A673 (cell line): ENCODE results near the gene ERICH6. TPM values are rescaled to one million over a fixed set of nuclear protein-coding genes. Genes with fewer than 3 reads are reported as not detected.

Source experiments
- BruUV-seq: library from RNA; stranded (reverse); fragments of 400-500 nt; replicated peaks from 2 replicates; lab custom pipeline; 2021; lab: Mats Ljungman, UMichigan
- CTCF ChIA-PET: fragments of 300-600 bp; sonication (Branson Sonifier 250); formaldehyde crosslinking; loops from one replicate; lab custom pipeline; 2022; ENCODE audit warnings: antibody characterized with exemption; lab: Charles Lee
- POLR2A ChIA-PET: fragments of 300-600 bp; sonication (Branson Sonifier 250); formaldehyde crosslinking; loops from one replicate; lab custom pipeline; 2022; ENCODE audit warnings: antibody characterized with exemption; ENCODE audit not compliant: low non-redundant PET; lab: Charles Lee
- DNase-seq: peaks from one replicate; pipeline ENCODE4 v3.0.0-alpha.2; 2015; ENCODE audit warnings: low spot score
- H3K27ac ChIP-seq: fragments of 200-600 bp; sonication (generic); 2 replicates; pipeline ENCODE4 v1.5.1; 2016; ENCODE audit warnings: mixed run types, low read depth, mild to moderate bottlenecking, mixed read lengths, antibody characterized with exemption, low read length; ENCODE audit not compliant: poor library complexity, severe bottlenecking
- H3K27me3 ChIP-seq: fragments of 200-600 bp; sonication (generic); replicated peaks from 2 replicates; pipeline ENCODE4 v1.6.1; 2017; ENCODE audit warnings: mixed run types, low read depth, mild to moderate bottlenecking, mixed read lengths, antibody characterized with exemption, low read length; ENCODE audit not compliant: insufficient read depth, poor library complexity
- H3K36me3 ChIP-seq: fragments of 200-600 bp; sonication (generic); 2 replicates; pipeline ENCODE4 v1.6.1; 2016; ENCODE audit warnings: mixed run types, mild to moderate bottlenecking, mixed read lengths, antibody characterized with exemption, low read length; ENCODE audit not compliant: insufficient read depth, poor library complexity, severe bottlenecking
- H3K4me1 ChIP-seq: fragments of 200-600 bp; sonication (generic); 2 replicates; pipeline ENCODE4 v1.6.1; 2017; ENCODE audit warnings: mixed run types, mild to moderate bottlenecking, mixed read lengths, antibody characterized with exemption, low read length; ENCODE audit not compliant: insufficient read depth, poor library complexity, severe bottlenecking
- H3K4me3 ChIP-seq: fragments of 200-600 bp; sonication (generic); 2 replicates; pipeline ENCODE4 v1.5.1; 2016; ENCODE audit warnings: low read depth, mixed run types, mild to moderate bottlenecking, mixed read lengths, low read length; ENCODE audit not compliant: poor library complexity, severe bottlenecking
- H3K9me3 ChIP-seq: fragments of 200-600 bp; sonication (generic); 2 replicates; pipeline ENCODE4 v1.6.1; 2016; ENCODE audit warnings: mixed run types, low read depth, mild to moderate bottlenecking, mixed read lengths, antibody characterized with exemption, low read length; ENCODE audit not compliant: poor library complexity, severe bottlenecking
- EZH2 ChIP-seq: fragments of 200-600 bp; sonication (generic); IDR thresholded peaks from 2 replicates; pipeline ENCODE4 v1.6.1; 2017; ENCODE audit warnings: borderline replicate concordance, low read depth, mild to moderate bottlenecking, mixed read lengths, antibody characterized with exemption, low read length; ENCODE audit not compliant: poor library complexity, severe bottlenecking
- intact Hi-C: fragments of 100-400 bp; cut with micrococcal nuclease; formaldehyde crosslinking; loops from one replicate; pipeline ENCODE4 v1.10.0; 2022; ENCODE audit not compliant: unreplicated experiment
- total RNA-seq: library from RNA; stranded (reverse); gene quantifications from 2 replicates; pipeline ENCODE4 v1.2.3, GENCODE V29; 2021
- TF ChIP-seq, protein P1 (sequence below): fragments of 300-800, 200-600 bp; sonication (generic); conservative IDR thresholded peaks from 2 replicates; pipeline ENCODE4 v1.5.1; 2017; ENCODE audit warnings: low read depth, mild to moderate bottlenecking, antibody characterized with exemption, low read length, moderate library complexity, mixed read lengths

The ERICH6 gene
- total RNA-seq, 1 experiment from 2014 or later, result 0.32 TPM

DNA sequence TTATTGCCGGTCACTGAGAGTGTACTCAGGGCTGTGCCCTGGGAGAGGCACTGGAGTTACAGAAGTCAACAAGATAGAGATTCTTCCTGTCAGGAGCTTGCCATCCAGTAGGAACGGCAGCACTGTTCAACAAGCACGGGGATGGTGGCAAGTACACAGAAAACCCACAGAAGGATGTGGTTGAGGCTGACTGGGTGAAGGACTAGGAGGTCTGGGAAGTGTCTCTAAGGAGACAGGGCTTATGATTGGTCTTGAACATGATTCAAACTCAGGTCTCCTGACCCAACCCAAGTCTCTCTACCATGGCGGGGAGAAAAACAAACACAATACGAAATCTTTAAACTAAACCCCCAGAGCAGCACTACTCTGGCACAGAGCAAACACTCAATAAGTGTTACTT, 37.6 kb downstream of the ERICH6 start:
- no peak overlapping the region for H3K4me3 ChIP-seq
- peaks cover 11% of the 10 kb centered on the region for H3K27me3 ChIP-seq
- no peak for TF ChIP-seq EZH2
- TF ChIP-seq, protein P1, sequence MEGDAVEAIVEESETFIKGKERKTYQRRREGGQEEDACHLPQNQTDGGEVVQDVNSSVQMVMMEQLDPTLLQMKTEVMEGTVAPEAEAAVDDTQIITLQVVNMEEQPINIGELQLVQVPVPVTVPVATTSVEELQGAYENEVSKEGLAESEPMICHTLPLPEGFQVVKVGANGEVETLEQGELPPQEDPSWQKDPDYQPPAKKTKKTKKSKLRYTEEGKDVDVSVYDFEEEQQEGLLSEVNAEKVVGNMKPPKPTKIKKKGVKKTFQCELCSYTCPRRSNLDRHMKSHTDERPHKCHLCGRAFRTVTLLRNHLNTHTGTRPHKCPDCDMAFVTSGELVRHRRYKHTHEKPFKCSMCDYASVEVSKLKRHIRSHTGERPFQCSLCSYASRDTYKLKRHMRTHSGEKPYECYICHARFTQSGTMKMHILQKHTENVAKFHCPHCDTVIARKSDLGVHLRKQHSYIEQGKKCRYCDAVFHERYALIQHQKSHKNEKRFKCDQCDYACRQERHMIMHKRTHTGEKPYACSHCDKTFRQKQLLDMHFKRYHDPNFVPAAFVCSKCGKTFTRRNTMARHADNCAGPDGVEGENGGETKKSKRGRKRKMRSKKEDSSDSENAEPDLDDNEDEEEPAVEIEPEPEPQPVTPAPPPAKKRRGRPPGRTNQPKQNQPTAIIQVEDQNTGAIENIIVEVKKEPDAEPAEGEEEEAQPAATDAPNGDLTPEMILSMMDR, result no peak
- ChIA-PET CTCF (no interaction called here), POLR2A (no interaction called here)
- DNase-seq, result no peak
- no peaks in the 10 kb centered on the region for H3K4me1 ChIP-seq
- H3K9me3 ChIP-seq, result no peaks in the 10 kb centered on the region
- intact Hi-C loops, result no loop called here
- H3K36me3 ChIP-seq, result no peaks in the 10 kb centered on the region
- no TSS peak for BruUV-seq
- no peak overlapping the region for H3K27ac ChIP-seq

DNA sequence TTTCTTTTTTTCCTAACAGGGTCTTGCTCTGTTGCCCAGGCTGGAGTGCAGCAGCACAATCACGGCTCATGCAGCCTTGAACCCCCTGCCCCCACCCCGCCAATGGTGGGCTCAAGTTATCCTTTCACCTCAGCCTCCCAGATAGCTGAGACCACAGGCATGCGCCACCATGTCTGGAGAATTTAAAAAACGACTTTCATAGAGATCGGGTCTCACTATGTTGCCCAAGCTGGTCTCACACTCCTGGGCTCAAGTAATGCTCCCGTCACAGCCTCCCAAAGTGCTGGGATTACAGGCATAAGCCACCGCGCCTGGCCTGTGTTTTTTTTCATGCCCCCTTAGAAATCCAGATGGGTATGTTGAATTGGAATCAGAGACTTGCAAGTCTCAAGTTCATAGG, 40.3 kb downstream of the ERICH6 start:
- Histone ChIP-seq H3K27me3 (peaks cover 3% of the 10 kb centered on the region), H3K36me3 (no peaks in the 10 kb centered on the region), H3K4me3 (no peak overlapping the region), H3K4me1 (no peaks in the 10 kb centered on the region), H3K27ac (no peak overlapping the region), H3K9me3 (no peaks in the 10 kb centered on the region)
- intact Hi-C loops, result no loop called here
- BruUV-seq, result no TSS peak
- TF ChIP-seq, protein P1, result no peak
- no peak for TF ChIP-seq EZH2
- ChIA-PET POLR2A (no interaction called here), CTCF (no interaction called here)
- DNase-seq, result no peak

GRCh38 chr3:150662410-150663200, 41.1 kb downstream of the ERICH6 start:
- ChIA-PET POLR2A (no interaction called here), CTCF (no interaction called here)
- no TSS peak for BruUV-seq
- no peaks in the 10 kb centered on the region for H3K36me3 ChIP-seq
- DNase-seq, result no peak
- intact Hi-C loops, result no loop called here
- H3K4me1 ChIP-seq, result no peaks in the 10 kb centered on the region
- TF ChIP-seq, protein P1, result no peak
- no peak for TF ChIP-seq EZH2
- no peaks in the 10 kb centered on the region for H3K27me3 ChIP-seq
- H3K4me3 ChIP-seq, result no peak overlapping the region
- H3K9me3 ChIP-seq, result no peaks in the 10 kb centered on the region
- no peak overlapping the region for H3K27ac ChIP-seq
